Measurements from ENCODE around the gene PPFIBP1.

PPFIBP1 gene

GRCh38 chr12:27523642-27524493 is at the start of gene PPFIBP1:
PPFIBP1 (plus strand) TSS chr12:27524206; CDS start chr12:27633397, 109,191 bp downstream.
- DNase-seq (ENCODE audit: low read depth, low spot score) = peak; percentile 100

- DNase-seq (ENCODE audit: low read depth, low spot score) = no peak
Measured at GRCh38 chr12:27474344-27474743, 49.7 kb upstream of the PPFIBP1 start.

- DNase-seq (ENCODE audit: low read depth, low spot score) = no peak
Measured at GRCh38 chr12:27477049-27477448, 47.0 kb upstream of the PPFIBP1 start.

GRCh38 chr12:27478949-27479348 is 45.1 kb upstream of the PPFIBP1 start:
- DNase-seq (ENCODE audit: low read depth, low spot score) = no peak

GRCh38 chr12:27480016-27480415 is 44.0 kb upstream of the PPFIBP1 start:
- DNase-seq (ENCODE audit: low read depth, low spot score) = no peak

GRCh38 chr12:27486961-27487360 is 37.0 kb upstream of the PPFIBP1 start:
- no peak for DNase-seq (ENCODE audit: low read depth, low spot score)

- DNase-seq (ENCODE audit: low read depth, low spot score) = no peak
Measured at GRCh38 chr12:27488479-27488878, 35.5 kb upstream of the PPFIBP1 start.

- no peak for DNase-seq (ENCODE audit: low read depth, low spot score)
Measured at GRCh38 chr12:27491226-27491625, 32.8 kb upstream of the PPFIBP1 start.

GRCh38 chr12:27493260-27493940 is 30.6 kb upstream of the PPFIBP1 start:
- DNase-seq (ENCODE audit: low read depth, low spot score) = no peak

- no peak for DNase-seq (ENCODE audit: low read depth, low spot score)
Measured at GRCh38 chr12:27497446-27497845, 26.6 kb upstream of the PPFIBP1 start.

- no peak for DNase-seq (ENCODE audit: low read depth, low spot score)
Measured at GRCh38 chr12:27498149-27498548, 25.9 kb upstream of the PPFIBP1 start.

- no peak for DNase-seq (ENCODE audit: low read depth, low spot score)
Measured at GRCh38 chr12:27498761-27499160, 25.2 kb upstream of the PPFIBP1 start.

GRCh38 chr12:27499377-27499776 is 24.6 kb upstream of the PPFIBP1 start:
- DNase-seq (ENCODE audit: low read depth, low spot score) = no peak

- no peak for DNase-seq (ENCODE audit: low read depth, low spot score)
Measured at GRCh38 chr12:27500546-27500945, 23.5 kb upstream of the PPFIBP1 start.

GRCh38 chr12:27502021-27502435 is 22.0 kb upstream of the PPFIBP1 start:
- no peak for DNase-seq (ENCODE audit: low read depth, low spot score)

GRCh38 chr12:27504507-27504906 is 19.5 kb upstream of the PPFIBP1 start:
- DNase-seq (ENCODE audit: low read depth, low spot score) = no peak

- DNase-seq (ENCODE audit: low read depth, low spot score) = no peak
Measured at GRCh38 chr12:27505109-27505508, 18.9 kb upstream of the PPFIBP1 start.

GRCh38 chr12:27505761-27506160 is 18.2 kb upstream of the PPFIBP1 start:
- no peak for DNase-seq (ENCODE audit: low read depth, low spot score)

GRCh38 chr12:27506645-27507189 is 17.3 kb upstream of the PPFIBP1 start:
- no peak for DNase-seq (ENCODE audit: low read depth, low spot score)

GRCh38 chr12:27508736-27509431 is 15.1 kb upstream of the PPFIBP1 start:
- no peak for DNase-seq (ENCODE audit: low read depth, low spot score)

GRCh38 chr12:27511031-27511722 is 12.8 kb upstream of the PPFIBP1 start:
- DNase-seq (ENCODE audit: low read depth, low spot score) = no peak

- DNase-seq (ENCODE audit: low read depth, low spot score) = no peak
Measured at GRCh38 chr12:27511723-27512045, 12.3 kb upstream of the PPFIBP1 start.
